ENCODE data around the gene OR2AK2. TPM values are rescaled to one million over a fixed set of nuclear protein-coding genes. Genes with fewer than 3 reads are reported as not detected.

Gene OR2AK2
- total and polyA plus RNA-seq, 2 of the 8 experiments (the other 6 are each of a cell fraction or from before 2014, with no cell fraction given) = not detected

DNA sequence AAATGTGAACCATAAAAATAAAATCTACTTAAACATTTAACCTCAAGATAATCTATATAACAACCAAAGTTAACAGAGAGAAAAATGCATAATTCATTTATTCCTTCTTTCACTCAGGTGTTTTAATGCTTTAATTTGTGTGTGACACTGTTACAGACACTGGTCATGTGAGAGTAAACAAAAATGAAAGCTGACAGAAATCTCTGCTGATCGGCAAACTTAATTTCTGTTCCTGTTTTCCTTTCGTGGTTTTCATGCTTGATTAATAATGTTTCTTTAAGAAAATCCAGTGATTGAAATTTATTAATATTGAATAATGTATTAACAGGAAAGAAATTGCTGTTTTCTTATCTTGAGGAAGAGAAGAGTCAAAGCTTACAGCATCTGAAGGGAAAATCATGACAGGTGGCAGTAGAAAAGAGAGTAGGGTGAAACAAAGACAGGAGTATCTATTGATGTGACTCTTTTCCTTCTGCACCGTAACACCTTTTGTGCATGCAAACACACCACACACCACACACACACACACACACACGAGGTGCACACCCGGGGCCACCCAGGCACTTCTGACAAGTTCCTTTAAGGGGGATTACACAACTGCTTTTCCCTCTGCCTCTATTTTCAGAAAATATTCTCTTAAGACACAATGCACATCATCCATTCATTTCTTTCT is 1.6 kb downstream of the OR2AK2 start:
- no peaks in the 10 kb centered on the region for H3K36me3 ChIP-seq (ENCODE audit: control insufficient read depth in 2 of 4, insufficient read depth in 4 of 4, low read length in 3 of 4)
- no peak for TF ChIP-seq CTBP2 (IDR thresholded peaks at IDR 0.05; ENCODE audit: borderline replicate concordance, insufficient read depth, insufficient read length, low read length)
- TF ChIP-seq GABPA (IDR thresholded peaks at IDR 0.05; ENCODE audit: borderline replicate concordance, insufficient read depth, low read length) = no peak
- no peak for TF ChIP-seq BACH1 (IDR thresholded peaks at IDR 0.05; ENCODE audit: low read length)
- TF ChIP-seq JUN (IDR thresholded peaks at IDR 0.05; ENCODE audit: low read depth, low read length) = no peak
- no peak for TF ChIP-seq SIN3A (conservative IDR thresholded peaks at IDR 0.05 in 1 of 2, IDR thresholded peaks at IDR 0.05 in 1 of 2; ENCODE audit: low read depth in 1 of 2, low read length in 2 of 2)
- TF ChIP-seq POLR2A (IDR thresholded peaks at IDR 0.05; ENCODE audit: control extremely low read depth in 1 of 2, low read depth in 2 of 2, low read length in 2 of 2) = no peak
- TF ChIP-seq ZNF274 (IDR thresholded peaks at IDR 0.05; ENCODE audit: borderline replicate concordance, extremely low read depth, low read length) = no peak
- no peak for TF ChIP-seq EP300 (IDR thresholded peaks at IDR 0.05; ENCODE audit: borderline replicate concordance in 1 of 2, low read depth in 2 of 2, low read length in 2 of 2)
- H4K5ac ChIP-seq (ENCODE audit: insufficient read length, low read depth, low read length) = no peak overlapping the region
- H3K56ac ChIP-seq (replicated peaks; ENCODE audit: insufficient read length, low read depth, low read length) = no peak overlapping the region
- no peak overlapping the region for H3K4me2 ChIP-seq (ENCODE audit: insufficient read depth in 1 of 2, low read depth in 2 of 2, low read length in 2 of 2)
- FAIRE-seq = no peak
- no peak overlapping the region for H2BK120ac ChIP-seq (replicated peaks; ENCODE audit: low read depth, low read length)
- H3K23me2 ChIP-seq (ENCODE audit: low read depth, low read length) = no peaks in the 10 kb centered on the region
- no peaks in the 10 kb centered on the region for H3K79me1 ChIP-seq (ENCODE audit: low read depth, low read length)
- H3K18ac ChIP-seq (ENCODE audit: extremely low read depth, low read length) = no peak overlapping the region
- no peak overlapping the region for H3K9ac ChIP-seq (replicated peaks in 1 of 4; ENCODE audit: extremely low read depth in 1 of 4, low read depth in 3 of 4, low read length in 3 of 4)
- peaks cover 44 to 48% of the 10 kb centered on the region in 2 experiments for H3K9me3 ChIP-seq (ENCODE audit: insufficient read depth in 2 of 2, low read depth in 1 of 2, low read length in 1 of 2)
- no peaks in the 10 kb centered on the region for H3K4me1 ChIP-seq (replicated peaks in 1 of 4; ENCODE audit: control insufficient read depth in 3 of 4, insufficient read depth in 4 of 4, low read length in 3 of 4)
- CTCF ChIA-PET (ENCODE audit: partially characterized antibody) = no interaction called here
- H3K27me3 ChIP-seq (replicated peaks in 1 of 4; ENCODE audit: control insufficient read depth in 3 of 4, extremely low read depth in 1 of 4, insufficient read depth in 3 of 4, low read length in 3 of 4) = no peaks in the 10 kb centered on the region
- H2BK20ac ChIP-seq (ENCODE audit: low read length) = no peak overlapping the region
- no peak overlapping the region for H2BK5ac ChIP-seq (ENCODE audit: low read depth, low read length)
- 73% methylated on average over 5 of the region's 5 CpGs; no CpG with 5 or more reads in 1 of the 2 experiments for WGBS, 2 experiments (ENCODE audit: extremely low coverage in 1 of 2, insufficient coverage in 1 of 2, insufficient read length in 1 of 2, insufficient replicate concordance in 2 of 2, low coverage in 1 of 2, low lambda C conversion rate in 2 of 2, missing lambda C conversion rate in 1 of 2)
- no peak overlapping the region for H4K8ac ChIP-seq (ENCODE audit: extremely low read depth, insufficient read depth, low read length)
- no peak overlapping the region for H3K27ac ChIP-seq (ENCODE audit: low read depth, low read length)
- no peak overlapping the region for H4K91ac ChIP-seq (replicated peaks; ENCODE audit: insufficient read length, low read length)
- H3K79me2 ChIP-seq (ENCODE audit: control insufficient read depth in 1 of 2, insufficient read depth in 2 of 2, low read length in 2 of 2) = no peaks in the 10 kb centered on the region
- no peak overlapping the region for H2BK12ac ChIP-seq (ENCODE audit: low read depth, low read length)
- H3K4ac ChIP-seq (replicated peaks; ENCODE audit: insufficient read length, low read depth, low read length) = no peak overlapping the region
- H4K20me1 ChIP-seq (replicated peaks in 1 of 2; ENCODE audit: control insufficient read depth in 1 of 2, insufficient read depth in 2 of 2, low read length in 2 of 2) = no peaks in the 10 kb centered on the region
- H3K23ac ChIP-seq (ENCODE audit: insufficient read length) = no peak overlapping the region
- no peak overlapping the region for H3K14ac ChIP-seq (ENCODE audit: insufficient read length)
- DNase-seq (ENCODE audit: low read depth in 1 of 2, low spot score in 2 of 2) = no peak
- no peak overlapping the region for H2BK15ac ChIP-seq (ENCODE audit: low read length)
- no peak overlapping the region for H2AK5ac ChIP-seq (ENCODE audit: low read depth, low read length)
- no peak overlapping the region for H2AFZ ChIP-seq (ENCODE audit: low read length)
- POLR2A ChIA-PET (ENCODE audit: partially characterized antibody) = no interaction called here
- H3K4me3 ChIP-seq (ENCODE audit: extremely low read depth in 1 of 4, insufficient read depth in 2 of 4, low read depth in 3 of 4, low read length in 4 of 4) = no peak overlapping the region
